ENCODE measurements around the gene CSNK1G2. TPM values are rescaled to one million over a fixed set of nuclear protein-coding genes. Genes with fewer than 3 reads are reported as not detected.
A peak's percentile ranks its signal among the peaks of the same experiment; 100 is the strongest.

Gene CSNK1G2
- total RNA-seq, 5 donors from 2014 or later (not counting 1 experiment from before 2014, with no cell fraction given), result 104 to 181 (median 161) TPM

DNA sequence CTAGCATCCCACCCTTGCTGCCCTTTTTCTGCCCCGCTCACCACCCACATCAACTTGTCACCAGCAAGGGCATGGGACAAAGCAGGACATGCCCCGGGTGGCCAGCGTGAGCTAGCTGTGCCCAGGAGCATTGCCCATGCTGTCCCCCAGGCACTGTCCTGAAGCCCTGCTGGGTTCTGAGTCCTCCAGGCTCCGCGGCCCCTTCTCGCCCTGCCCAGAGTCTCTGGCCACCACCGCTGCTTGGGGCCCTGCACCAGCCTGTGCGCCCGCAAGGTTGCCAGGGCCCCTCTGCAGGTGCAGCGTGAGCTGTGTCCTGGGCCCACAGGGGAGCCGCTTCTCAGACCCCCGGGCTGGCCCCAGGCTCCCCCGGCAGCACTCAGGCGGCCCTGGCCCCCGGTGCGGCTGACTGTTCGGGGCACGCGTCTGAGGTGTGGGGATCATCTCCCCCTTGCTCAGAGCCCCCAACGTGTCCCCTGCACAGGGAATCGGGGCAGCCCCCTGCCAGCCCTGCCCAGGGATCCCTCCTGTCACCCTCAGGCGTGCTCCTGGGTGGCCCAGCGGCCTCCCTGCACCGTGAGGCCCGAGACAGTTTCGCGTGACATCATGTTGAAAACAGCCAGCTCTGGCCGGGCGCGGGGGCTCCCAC is 4.1 kb downstream of the CSNK1G2 start:
- ChIA-PET CTCF (interaction anchor here (0.5 kb wide), 2 partner anchors 12 to 1200 kb away, joined by 3 read pairs; no protein-coding TSS in a partner anchor), POLR2A (no interaction called here)
- Mint-ChIP-seq H3K27ac (no peak overlapping the region), H3K4me3 (peak overlapping the region in 2 of 3 donors; percentile 28 to 87), H3K9me3 (no peaks in the 10 kb centered on the region), H3K4me1 (peaks cover 35 to 50% (median 40%) of the 10 kb centered on the region in 3 donors), H3K27me3 (no peaks in the 10 kb centered on the region), H3K36me3 (peaks cover 2% of the 10 kb centered on the region)
- Histone ChIP-seq H3K4me1 (ENCODE audit: control insufficient read depth in 1 of 2, extremely low read depth in 1 of 2, insufficient read depth in 2 of 2, low read length in 2 of 2) (peaks cover 18 to 63% of the 10 kb centered on the region in 2 experiments), H3K9me3 (no peaks in the 10 kb centered on the region), H3K27me3 (replicated peaks in 1 of 2; ENCODE audit: control insufficient read depth in 2 of 2, extremely low read depth in 1 of 2, insufficient read depth in 2 of 2, low read length in 1 of 2) (no peaks in the 10 kb centered on the region), H3K27ac (ENCODE audit: low read length) (no peak overlapping the region), H3K4me3 (ENCODE audit: control insufficient read depth in 1 of 2, extremely low read depth in 1 of 2, low read length in 1 of 2) (no peak overlapping the region), H3K36me3 (ENCODE audit: control insufficient read depth in 2 of 2, extremely low read depth in 1 of 2, insufficient read depth in 1 of 2, low read length in 1 of 2) (peaks cover 0 to 17% of the 10 kb centered on the region in 2 donors)
- ATAC-seq (replicated peaks in 1 of 4) (no peak), DNase-seq (no peak)
- WGBS (ENCODE audit: insufficient coverage), result 94% methylated on average over 28 of the region's 30 CpGs

DNA sequence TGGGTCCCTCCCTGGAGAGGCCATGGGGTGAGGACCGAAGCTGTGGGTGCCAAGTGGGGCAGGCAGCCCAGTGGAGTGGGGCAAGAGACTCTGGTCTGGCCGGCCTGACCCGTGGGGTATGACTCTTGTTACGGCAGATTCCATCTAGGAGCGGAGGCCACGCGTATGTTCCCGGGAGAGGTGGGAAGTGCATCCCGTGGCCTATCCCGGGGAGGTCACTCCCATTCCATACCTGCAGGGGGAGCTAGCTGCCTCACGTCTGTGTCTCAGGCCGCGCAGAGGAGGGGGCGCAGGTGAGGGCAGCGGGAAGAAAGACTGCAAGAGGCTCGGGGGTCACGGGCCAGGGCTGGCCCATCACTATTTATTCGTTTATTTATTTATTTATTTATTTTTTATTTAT is 4.9 kb downstream of the CSNK1G2 start:
- H3K4me3 Mint-ChIP-seq, result peak overlapping the region in 1 of 3 donors; percentile 44
- H3K27me3 ChIP-seq (replicated peaks in 1 of 2; ENCODE audit: control insufficient read depth in 2 of 2, extremely low read depth in 1 of 2, insufficient read depth in 2 of 2, low read length in 1 of 2), result no peaks in the 10 kb centered on the region
- peaks cover 17 to 59% of the 10 kb centered on the region in 2 experiments for H3K4me1 ChIP-seq (ENCODE audit: control insufficient read depth in 1 of 2, extremely low read depth in 1 of 2, insufficient read depth in 2 of 2, low read length in 2 of 2)
- H3K27ac Mint-ChIP-seq, result peak overlapping the region; percentile 39 to 44
- H3K9me3 Mint-ChIP-seq, result no peaks in the 10 kb centered on the region
- peaks cover 0 to 17% of the 10 kb centered on the region in 2 donors for H3K36me3 ChIP-seq (ENCODE audit: control insufficient read depth in 2 of 2, extremely low read depth in 1 of 2, insufficient read depth in 1 of 2, low read length in 1 of 2)
- DNase-seq, result peak in 6 of 35 experiments; percentile 24 to 56 (median 35)
- H3K36me3 Mint-ChIP-seq, result peaks cover 2% of the 10 kb centered on the region
- no peak for ATAC-seq (replicated peaks in 1 of 4)
- H3K27me3 Mint-ChIP-seq, result no peaks in the 10 kb centered on the region
- H3K27ac ChIP-seq (ENCODE audit: low read length), result no peak overlapping the region
- ChIA-PET POLR2A (interaction anchor here in 1 of 2 donors (0.5 kb wide), 1 partner anchor 13 kb away, joined by 5 read pairs; no protein-coding TSS in a partner anchor), CTCF (interaction anchor here in 1 of 2 donors (0.5 to 0.6 kb wide), 2 partner anchors 12 to 1199 kb away, joined by 3 to 6 read pairs; no protein-coding TSS in a partner anchor)
- WGBS (ENCODE audit: insufficient coverage), result 90% methylated on average over 8 of the region's 18 CpGs
- H3K9me3 ChIP-seq, result no peaks in the 10 kb centered on the region
- H3K4me3 ChIP-seq (ENCODE audit: control insufficient read depth in 1 of 2, extremely low read depth in 1 of 2, low read length in 1 of 2), result no peak overlapping the region
- peaks cover 32 to 47% (median 44%) of the 10 kb centered on the region in 3 donors for H3K4me1 Mint-ChIP-seq

DNA sequence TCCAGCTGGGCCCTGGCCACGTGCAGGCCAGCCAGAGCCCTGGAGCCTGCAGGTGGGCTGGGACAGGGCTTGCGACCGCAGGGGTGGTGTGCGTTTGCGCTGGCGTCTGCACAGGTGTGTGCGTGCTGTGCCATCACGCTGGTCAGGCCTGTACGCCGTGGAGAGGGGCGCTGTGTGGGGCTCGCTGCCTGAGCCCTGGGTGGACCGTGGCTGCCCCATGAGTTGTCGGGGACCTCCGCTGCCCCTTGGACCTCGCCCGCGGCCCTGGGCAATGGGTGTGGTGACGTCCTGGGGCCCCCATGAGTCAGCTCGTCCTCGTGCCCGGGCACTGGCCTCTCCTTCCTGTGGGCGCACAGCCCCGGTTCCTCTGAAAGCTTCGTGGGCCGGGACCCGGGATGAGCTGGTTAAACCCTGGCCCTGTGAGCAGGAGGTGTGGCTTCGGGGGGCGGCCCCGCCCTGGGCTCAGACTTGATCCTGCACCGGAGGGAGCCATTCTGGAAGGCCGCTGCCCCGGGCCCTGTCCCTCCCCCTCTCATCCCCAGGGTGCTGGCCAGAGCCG is 6.8 kb downstream of the CSNK1G2 start:
- DNase-seq, result no peak
- Mint-ChIP-seq H3K9me3 (no peaks in the 10 kb centered on the region), H3K4me1 (peaks cover 28 to 52% (median 49%) of the 10 kb centered on the region in 3 donors), H3K27ac (no peak overlapping the region), H3K27me3 (no peaks in the 10 kb centered on the region), H3K36me3 (peaks cover 2% of the 10 kb centered on the region), H3K4me3 (no peak overlapping the region)
- no peak for ATAC-seq (replicated peaks in 1 of 4)
- peaks cover 17 to 61% of the 10 kb centered on the region in 2 experiments for H3K4me1 ChIP-seq (ENCODE audit: control insufficient read depth in 1 of 2, extremely low read depth in 1 of 2, insufficient read depth in 2 of 2, low read length in 2 of 2)
- H3K9me3 ChIP-seq, result no peaks in the 10 kb centered on the region
- peaks cover 0 to 25% of the 10 kb centered on the region in 2 donors for H3K36me3 ChIP-seq (ENCODE audit: control insufficient read depth in 2 of 2, extremely low read depth in 1 of 2, insufficient read depth in 1 of 2, low read length in 1 of 2)
- H3K27me3 ChIP-seq (replicated peaks in 1 of 2; ENCODE audit: control insufficient read depth in 2 of 2, extremely low read depth in 1 of 2, insufficient read depth in 2 of 2, low read length in 1 of 2), result no peaks in the 10 kb centered on the region
- CTCF ChIA-PET, result no interaction called here
- H3K27ac ChIP-seq (ENCODE audit: low read length), result no peak overlapping the region
- 89% methylated on average over 25 of the region's 34 CpGs for WGBS (ENCODE audit: insufficient coverage)
- no peak overlapping the region for H3K4me3 ChIP-seq (ENCODE audit: control insufficient read depth in 1 of 2, extremely low read depth in 1 of 2, low read length in 1 of 2)
- POLR2A ChIA-PET, result no interaction called here

DNA sequence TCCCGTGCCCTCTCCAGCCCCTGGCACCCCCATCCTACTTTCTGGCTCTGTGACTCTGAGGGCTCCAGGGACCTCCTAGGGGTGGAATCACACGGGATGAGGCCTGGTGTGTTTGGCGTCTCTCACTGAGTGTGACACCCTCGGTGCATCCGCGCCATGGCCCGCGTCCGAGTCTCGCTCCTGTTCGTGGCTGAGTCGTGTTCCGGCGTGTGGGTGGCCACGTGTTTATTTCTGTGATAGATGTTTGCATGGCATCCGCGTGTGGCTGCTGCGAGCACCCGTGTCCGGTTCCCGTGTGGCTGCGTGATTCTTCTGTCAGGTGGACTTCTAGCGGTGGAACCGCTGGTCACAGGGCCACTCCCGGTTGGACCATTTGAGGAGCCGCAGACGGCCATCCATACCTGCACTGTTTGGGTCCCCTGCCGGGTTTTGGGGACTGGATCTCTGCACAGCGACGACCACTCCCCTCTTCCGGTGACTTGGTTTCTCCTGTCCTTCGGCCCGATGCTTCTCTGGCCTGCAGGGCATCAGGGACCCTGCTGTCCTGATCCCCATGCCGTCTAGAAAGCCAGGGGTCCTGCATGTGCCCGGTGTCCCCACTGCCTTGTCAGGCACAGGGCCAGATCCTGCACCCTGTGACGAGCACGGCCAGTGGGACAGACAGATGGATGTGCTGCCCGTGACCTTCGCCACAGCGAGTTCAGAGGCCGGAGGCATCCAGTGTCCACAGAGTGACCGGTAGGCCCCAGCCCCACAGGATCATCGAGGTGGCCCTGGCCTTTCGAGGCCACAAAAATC is 8.5 kb downstream of the CSNK1G2 start:
- Histone ChIP-seq H3K27ac (ENCODE audit: low read length) (no peak overlapping the region), H3K4me1 (ENCODE audit: control insufficient read depth in 1 of 2, extremely low read depth in 1 of 2, insufficient read depth in 2 of 2, low read length in 2 of 2) (peaks cover 3 to 61% of the 10 kb centered on the region in 2 experiments), H3K27me3 (replicated peaks in 1 of 2; ENCODE audit: control insufficient read depth in 2 of 2, extremely low read depth in 1 of 2, insufficient read depth in 2 of 2, low read length in 1 of 2) (no peaks in the 10 kb centered on the region), H3K4me3 (ENCODE audit: control insufficient read depth in 1 of 2, extremely low read depth in 1 of 2, low read length in 1 of 2) (no peak overlapping the region), H3K36me3 (ENCODE audit: control insufficient read depth in 2 of 2, extremely low read depth in 1 of 2, insufficient read depth in 1 of 2, low read length in 1 of 2) (peaks cover 7 to 36% of the 10 kb centered on the region in 2 donors), H3K9me3 (no peaks in the 10 kb centered on the region)
- ChIA-PET POLR2A (no interaction called here), CTCF (no interaction called here)
- Mint-ChIP-seq H3K27ac (peak overlapping the region in 1 of 2 donors; percentile 16), H3K36me3 (peaks cover 2% of the 10 kb centered on the region), H3K9me3 (no peaks in the 10 kb centered on the region), H3K4me3 (peak overlapping the region in 1 of 3 donors; percentile 38), H3K4me1 (peaks cover 13 to 35% (median 34%) of the 10 kb centered on the region in 3 donors), H3K27me3 (no peaks in the 10 kb centered on the region)
- ATAC-seq (replicated peaks in 1 of 4) (no peak), DNase-seq (no peak)
- WGBS (ENCODE audit: insufficient coverage), result 94% methylated on average over 39 of the region's 44 CpGs

DNA sequence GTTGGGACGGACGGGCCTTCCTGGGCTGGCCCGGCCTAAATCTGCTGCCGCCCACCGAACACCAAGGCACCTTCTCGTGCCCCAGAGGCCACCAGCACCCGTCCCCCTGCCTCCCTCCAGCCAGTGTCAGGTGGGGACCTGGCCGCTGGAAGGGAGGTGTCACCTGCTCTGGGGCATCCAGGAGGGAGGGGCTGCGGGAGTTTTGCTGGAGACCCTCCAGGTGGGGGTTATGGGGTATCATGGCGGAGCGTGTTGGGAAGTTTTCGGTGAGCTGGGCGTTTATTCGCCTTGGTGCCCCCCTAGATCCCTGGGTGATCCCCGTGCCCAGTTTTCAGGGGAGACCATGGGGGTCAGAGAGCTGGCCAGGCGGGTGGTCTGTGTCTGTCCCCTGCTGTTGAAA is 9.7 kb downstream of the CSNK1G2 start:
- ATAC-seq (replicated peaks in 1 of 4) (no peak), DNase-seq (no peak)
- 98% methylated on average over 14 of the region's 16 CpGs for WGBS (ENCODE audit: insufficient coverage)
- Mint-ChIP-seq H3K4me3 (no peak overlapping the region), H3K27me3 (no peaks in the 10 kb centered on the region), H3K9me3 (no peaks in the 10 kb centered on the region), H3K27ac (no peak overlapping the region), H3K36me3 (peaks cover 2% of the 10 kb centered on the region), H3K4me1 (peaks cover 13 to 34% (median 34%) of the 10 kb centered on the region in 3 donors)
- Histone ChIP-seq H3K36me3 (ENCODE audit: control insufficient read depth in 2 of 2, extremely low read depth in 1 of 2, insufficient read depth in 1 of 2, low read length in 1 of 2) (peaks cover 7 to 36% of the 10 kb centered on the region in 2 donors), H3K4me1 (ENCODE audit: control insufficient read depth in 1 of 2, extremely low read depth in 1 of 2, insufficient read depth in 2 of 2, low read length in 2 of 2) (peaks cover 0 to 60% of the 10 kb centered on the region in 2 experiments), H3K27ac (ENCODE audit: low read length) (no peak overlapping the region), H3K4me3 (ENCODE audit: control insufficient read depth in 1 of 2, extremely low read depth in 1 of 2, low read length in 1 of 2) (no peak overlapping the region), H3K9me3 (no peaks in the 10 kb centered on the region), H3K27me3 (replicated peaks in 1 of 2; ENCODE audit: control insufficient read depth in 2 of 2, extremely low read depth in 1 of 2, insufficient read depth in 2 of 2, low read length in 1 of 2) (no peaks in the 10 kb centered on the region)
- POLR2A ChIA-PET, result no interaction called here
- CTCF ChIA-PET, result no interaction called here

DNA sequence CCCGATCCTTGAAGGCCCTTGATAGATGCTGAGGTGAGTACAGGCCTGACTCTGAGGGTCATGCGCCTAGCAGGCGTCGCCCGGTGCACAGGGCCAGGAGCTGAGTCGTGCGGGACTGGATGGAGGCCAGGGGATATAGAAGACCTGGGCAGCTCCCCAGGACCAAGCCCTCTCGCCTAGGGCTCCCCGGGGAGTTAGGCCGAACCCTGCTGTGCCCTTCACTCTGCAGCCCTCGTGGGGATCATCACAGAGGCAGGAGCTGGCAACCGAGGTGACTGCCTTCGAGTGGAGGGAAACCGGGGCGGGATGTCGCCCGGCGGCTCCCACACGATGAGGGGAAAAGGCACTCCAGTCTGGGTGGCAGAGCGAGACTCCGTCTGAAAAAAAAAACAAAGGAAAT is 11.7 kb downstream of the CSNK1G2 start:
- peaks cover 2% of the 10 kb centered on the region for H3K36me3 Mint-ChIP-seq
- H3K4me1 ChIP-seq (ENCODE audit: control insufficient read depth in 1 of 2, extremely low read depth in 1 of 2, insufficient read depth in 2 of 2, low read length in 2 of 2), result peaks cover 0 to 66% of the 10 kb centered on the region in 2 experiments
- H3K27ac Mint-ChIP-seq, result no peak overlapping the region
- H3K27me3 ChIP-seq (replicated peaks in 1 of 2; ENCODE audit: control insufficient read depth in 2 of 2, extremely low read depth in 1 of 2, insufficient read depth in 2 of 2, low read length in 1 of 2), result no peaks in the 10 kb centered on the region
- WGBS (ENCODE audit: insufficient coverage), result 94% methylated on average over 20 of the region's 21 CpGs
- H3K36me3 ChIP-seq (ENCODE audit: control insufficient read depth in 2 of 2, extremely low read depth in 1 of 2, insufficient read depth in 1 of 2, low read length in 1 of 2), result peaks cover 9 to 34% of the 10 kb centered on the region in 2 donors
- no peaks in the 10 kb centered on the region for H3K9me3 Mint-ChIP-seq
- peaks cover 20 to 36% (median 32%) of the 10 kb centered on the region in 3 donors for H3K4me1 Mint-ChIP-seq
- POLR2A ChIA-PET, result interaction anchor here in 1 of 2 donors (0.6 kb wide), 1 partner anchor 70 kb away, joined by 3 read pairs; no protein-coding TSS in a partner anchor
- H3K27ac ChIP-seq (ENCODE audit: low read length), result no peak overlapping the region
- CTCF ChIA-PET, result no interaction called here
- H3K4me3 Mint-ChIP-seq, result no peak overlapping the region
- no peaks in the 10 kb centered on the region for H3K27me3 Mint-ChIP-seq
- ATAC-seq (replicated peaks in 1 of 4), result no peak
- no peak overlapping the region for H3K4me3 ChIP-seq (ENCODE audit: control insufficient read depth in 1 of 2, extremely low read depth in 1 of 2, low read length in 1 of 2)
- DNase-seq, result no peak
- H3K9me3 ChIP-seq, result no peaks in the 10 kb centered on the region

Data from T-cell (primary cell).